GM12878 (cell line): ENCODE data around the gene KCNG1. TPM values are rescaled to one million over a fixed set of nuclear protein-coding genes. Genes with fewer than 3 reads are reported as not detected.

Experiments used
- ATAC-seq: fragments of 200-7000 bp; cut with Tn5 transposase; 3 replicates; pipeline ENCODE4 v1.9.1; 2020; ENCODE audit warnings: mild to moderate bottlenecking, moderate library complexity
- BruUV-seq: library from RNA; stranded (reverse); fragments of 400-500 nt; replicated peaks from 2 replicates; lab custom pipeline; 2021; lab: Mats Ljungman, UMichigan
- CTCF ChIA-PET: fragments of 300-600 bp; sonication (Branson Sonifier 250); formaldehyde crosslinking; extraction: SDS; loops from one replicate; lab custom pipeline; 2021; ENCODE audit warnings: inconsistent platforms; lab: Yijun Ruan, JAX
- POLR2A ChIA-PET: fragments of 350-600 bp; formaldehyde crosslinking; extraction: SDS; loops from one replicate; lab custom pipeline; 2021; ENCODE audit warnings: inconsistent platforms; lab: Charles Lee
- RAD21 ChIA-PET: fragments of 300-600 bp; sonication (Branson Sonifier 250); formaldehyde crosslinking; loops from one replicate; lab custom pipeline; 2023; ENCODE audit warnings: antibody characterized with exemption; ENCODE audit not compliant: unreplicated experiment; lab: Charles Lee
- SMC1A ChIA-PET: fragments of 300-600 bp; sonication (Branson Sonifier 250); formaldehyde crosslinking; loops from one replicate; lab custom pipeline; 2023; ENCODE audit not compliant: unreplicated experiment, uncharacterized antibody; lab: Charles Lee
- DNase-seq: peaks from one replicate; pipeline ENCODE4 v3.0.0-alpha.2; 2011; ENCODE audit warnings: low read depth, low spot score
- FAIRE-seq: peaks from 3 replicates; lab custom pipeline; 2011; peaks lifted over from hg19 to GRCh38; lab: Jason Lieb, UNC
- H2AFZ ChIP-seq: 2 replicates; pipeline ENCODE4 v1.6.0; 2011; ENCODE audit warnings: low read depth, low read length, control low read depth; ENCODE audit not compliant: control insufficient read depth
- H3K27ac ChIP-seq: 2 replicates; pipeline ENCODE4 v1.5.1; 2011; ENCODE audit warnings: control low read depth; ENCODE audit not compliant: control insufficient read depth, insufficient read depth
- H3K27me3 ChIP-seq, 2 experiments: replicated peaks in 1 of 2; 2 replicates each; pipeline versions ENCODE4 v1.6.0 to v1.6.1; 2011; ENCODE audit warnings: low read length in 1 of 2; ENCODE audit not compliant: control insufficient read depth in 2 of 2, insufficient read depth in 2 of 2
- H3K36me3 ChIP-seq, 2 experiments: 2 replicates each; pipeline ENCODE4 v1.5.1; 2011; ENCODE audit warnings: low read length in 1 of 2; ENCODE audit not compliant: control insufficient read depth in 2 of 2, insufficient read depth in 2 of 2
- H3K4me1 ChIP-seq: 2 replicates; pipeline ENCODE4 v1.6.1; 2011; ENCODE audit warnings: mild to moderate bottlenecking, low read length, moderate library complexity, mixed read lengths; ENCODE audit not compliant: control insufficient read depth, insufficient read depth
- H3K4me2 ChIP-seq: 2 replicates; pipeline ENCODE4 v1.6.0; 2011; ENCODE audit warnings: control low read depth; ENCODE audit not compliant: control insufficient read depth, insufficient read depth
- H3K4me3 ChIP-seq: fragments of 200-600 bp; sonication (generic); 2 replicates; pipeline ENCODE4 v1.5.1; 2016
- H3K79me2 ChIP-seq: 2 replicates; pipeline ENCODE4 v1.6.0; 2011; ENCODE audit warnings: low read length; ENCODE audit not compliant: control insufficient read depth, insufficient read depth
- H3K9ac ChIP-seq: 2 replicates; pipeline ENCODE4 v1.8.0; 2011; ENCODE audit warnings: low read length, control low read depth, mixed read lengths; ENCODE audit not compliant: control insufficient read depth, insufficient read depth
- H3K9me3 ChIP-seq: replicated peaks from 3 replicates; pipeline ENCODE4 v1.5.1; 2011; ENCODE audit warnings: mild to moderate bottlenecking, low read length; ENCODE audit not compliant: control insufficient read depth, insufficient read depth
- H4K20me1 ChIP-seq: 2 replicates; pipeline ENCODE4 v1.6.0; 2011; ENCODE audit not compliant: control insufficient read depth, insufficient read depth
- CHD2 ChIP-seq: IDR thresholded peaks from 2 replicates; pipeline ENCODE4 v1.6.1; 2011; ENCODE audit warnings: low read depth, low read length, improper control_type of control experiment, borderline replicate concordance
- ZNF207 ChIP-seq: fragments of 450-650 bp; IDR thresholded peaks from 2 replicates; pipeline ENCODE4 v1.6.1; 2014; ENCODE audit warnings: antibody characterized with exemption, mild to moderate bottlenecking, borderline replicate concordance
- WGBS: methylation state at CpG from one replicate; pipeline ENCODE4 v1.1.6; 2016; ENCODE audit warnings: low lambda C conversion rate; ENCODE audit not compliant: insufficient replicate concordance, insufficient coverage; ENCODE audit errors: missing lambda C conversion rate; 5-methylcytosine and 5-hydroxymethylcytosine counted together
- in situ Hi-C: fragments of 300-500 bp; cut with MboI; formaldehyde crosslinking; loops from 9 replicates; pipeline ENCODE4 v1.14.3; 2018; ENCODE audit warnings: mixed read lengths
- intact Hi-C: fragments of 100-400 bp; cut with micrococcal nuclease; formaldehyde crosslinking; loops from one replicate; pipeline ENCODE4 v1.14.2; 2022; ENCODE audit not compliant: unreplicated experiment
- polyA plus RNA-seq, 11 experiments: library from polyadenylated mRNA; depleted of rRNA in 4 of 11; unstranded in 6 of 11; stranded (reverse) in 5 of 11; fragments of >200 nt; fragmentation: Nextera tagmentation in 4 of 11; fragmentation: Illumina TruSeq in 1 of 11; extraction: Ambion mirVana in 4 of 11; extraction: Trizol in 1 of 11; gene quantifications; 1 replicate in 1 of 11; 2 replicates in 10 of 11; pipeline versions ENCODE4 v1.2.1 to v1.2.3, GENCODE V29; 2011 to 2016; ENCODE audit warnings: inconsistent platforms in 2 of 11, missing spikeins in 2 of 11, low read depth in 1 of 11
- total RNA-seq, 4 experiments: library from RNA; depleted of rRNA in 3 of 4; stranded (reverse); fragments of >200 nt in 3 of 4; fragmentation: Illumina TruSeq in 1 of 4; extraction: Trizol in 1 of 4; gene quantifications; 2 replicates each; pipeline versions ENCODE4 v1.2.1 to v1.2.3, GENCODE V29; 2013 to 2021
- TF ChIP-seq, protein P1 (sequence below): fragments of 450-650 bp; IDR thresholded peaks from 2 replicates; pipeline ENCODE4 v1.6.1; 2016; ENCODE audit warnings: mild to moderate bottlenecking, moderate library complexity, borderline replicate concordance
- TF ChIP-seq, protein P2 (sequence below): fragments of 450-650 bp; IDR thresholded peaks from 2 replicates; pipeline ENCODE4 v1.6.1; 2016; ENCODE audit warnings: mild to moderate bottlenecking

The KCNG1 gene
- total and polyA plus RNA-seq, 10 of the 15 experiments (the other 5 are each of a cell fraction or from before 2014, with no cell fraction given) = not detected

DNA sequence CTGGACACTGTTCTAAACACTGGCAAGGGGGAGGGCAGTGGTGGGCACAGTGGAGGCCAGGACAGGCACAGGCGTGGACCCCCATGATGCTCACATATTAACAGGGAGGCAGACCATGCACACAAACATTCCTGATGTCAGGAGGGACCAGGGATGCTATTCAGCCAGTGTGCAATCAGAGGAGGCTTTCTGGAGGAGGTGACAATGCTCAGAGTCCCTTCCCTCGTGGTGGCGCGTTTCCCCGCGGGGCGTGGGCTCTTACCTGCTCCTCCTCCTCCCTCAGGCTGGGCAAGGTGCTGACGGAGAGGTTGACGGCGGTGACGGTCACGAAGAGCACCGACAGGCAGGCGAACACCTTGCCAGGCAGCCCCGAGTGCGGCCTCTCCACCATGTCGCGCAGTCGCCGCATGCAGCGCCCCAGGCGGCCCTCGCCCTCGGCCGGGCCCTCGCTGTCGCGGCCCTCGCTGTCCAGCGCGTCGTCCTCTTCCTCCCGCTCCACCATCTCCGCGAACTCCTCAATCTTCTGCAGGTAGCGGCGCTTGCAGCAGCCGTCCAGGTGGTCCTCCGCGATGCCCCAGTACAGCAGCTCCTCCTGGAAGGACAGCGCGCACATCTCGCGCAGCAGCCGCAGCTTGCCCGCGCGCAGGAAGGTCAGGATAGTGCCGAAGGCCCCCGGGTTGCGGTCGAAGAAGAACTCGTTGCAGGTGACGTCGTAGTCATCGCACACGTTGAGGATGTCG lies 13.4 kb downstream of the KCNG1 start:
- no peak overlapping the region for H3K27ac ChIP-seq
- no peaks in the 10 kb centered on the region for H3K36me3 ChIP-seq
- 84% methylated on average over 58 of the region's 58 CpGs for WGBS
- TF ChIP-seq, protein P1, sequence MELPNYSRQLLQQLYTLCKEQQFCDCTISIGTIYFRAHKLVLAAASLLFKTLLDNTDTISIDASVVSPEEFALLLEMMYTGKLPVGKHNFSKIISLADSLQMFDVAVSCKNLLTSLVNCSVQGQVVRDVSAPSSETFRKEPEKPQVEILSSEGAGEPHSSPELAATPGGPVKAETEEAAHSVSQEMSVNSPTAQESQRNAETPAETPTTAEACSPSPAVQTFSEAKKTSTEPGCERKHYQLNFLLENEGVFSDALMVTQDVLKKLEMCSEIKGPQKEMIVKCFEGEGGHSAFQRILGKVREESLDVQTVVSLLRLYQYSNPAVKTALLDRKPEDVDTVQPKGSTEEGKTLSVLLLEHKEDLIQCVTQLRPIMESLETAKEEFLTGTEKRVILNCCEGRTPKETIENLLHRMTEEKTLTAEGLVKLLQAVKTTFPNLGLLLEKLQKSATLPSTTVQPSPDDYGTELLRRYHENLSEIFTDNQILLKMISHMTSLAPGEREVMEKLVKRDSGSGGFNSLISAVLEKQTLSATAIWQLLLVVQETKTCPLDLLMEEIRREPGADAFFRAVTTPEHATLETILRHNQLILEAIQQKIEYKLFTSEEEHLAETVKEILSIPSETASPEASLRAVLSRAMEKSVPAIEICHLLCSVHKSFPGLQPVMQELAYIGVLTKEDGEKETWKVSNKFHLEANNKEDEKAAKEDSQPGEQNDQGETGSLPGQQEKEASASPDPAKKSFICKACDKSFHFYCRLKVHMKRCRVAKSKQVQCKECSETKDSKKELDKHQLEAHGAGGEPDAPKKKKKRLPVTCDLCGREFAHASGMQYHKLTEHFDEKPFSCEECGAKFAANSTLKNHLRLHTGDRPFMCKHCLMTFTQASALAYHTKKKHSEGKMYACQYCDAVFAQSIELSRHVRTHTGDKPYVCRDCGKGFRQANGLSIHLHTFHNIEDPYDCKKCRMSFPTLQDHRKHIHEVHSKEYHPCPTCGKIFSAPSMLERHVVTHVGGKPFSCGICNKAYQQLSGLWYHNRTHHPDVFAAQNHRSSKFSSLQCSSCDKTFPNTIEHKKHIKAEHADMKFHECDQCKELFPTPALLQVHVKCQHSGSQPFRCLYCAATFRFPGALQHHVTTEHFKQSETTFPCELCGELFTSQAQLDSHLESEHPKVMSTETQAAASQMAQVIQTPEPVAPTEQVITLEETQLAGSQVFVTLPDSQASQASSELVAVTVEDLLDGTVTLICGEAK = no peak
- TF ChIP-seq ZNF207 (no peak), CHD2 (no peak)
- TF ChIP-seq, protein P2, sequence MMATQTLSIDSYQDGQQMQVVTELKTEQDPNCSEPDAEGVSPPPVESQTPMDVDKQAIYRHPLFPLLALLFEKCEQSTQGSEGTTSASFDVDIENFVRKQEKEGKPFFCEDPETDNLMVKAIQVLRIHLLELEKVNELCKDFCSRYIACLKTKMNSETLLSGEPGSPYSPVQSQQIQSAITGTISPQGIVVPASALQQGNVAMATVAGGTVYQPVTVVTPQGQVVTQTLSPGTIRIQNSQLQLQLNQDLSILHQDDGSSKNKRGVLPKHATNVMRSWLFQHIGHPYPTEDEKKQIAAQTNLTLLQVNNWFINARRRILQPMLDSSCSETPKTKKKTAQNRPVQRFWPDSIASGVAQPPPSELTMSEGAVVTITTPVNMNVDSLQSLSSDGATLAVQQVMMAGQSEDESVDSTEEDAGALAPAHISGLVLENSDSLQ = no peak
- no peaks in the 10 kb centered on the region for H3K9me3 ChIP-seq
- no peak overlapping the region for H3K4me2 ChIP-seq
- intact Hi-C loops (no loop called here), in situ Hi-C loops (no loop called here)
- BruUV-seq = no TSS peak
- POLR2A ChIA-PET = no interaction called here
- H3K9ac ChIP-seq = no peak overlapping the region
- H2AFZ ChIP-seq = no peak overlapping the region
- no peak for FAIRE-seq
- H3K4me1 ChIP-seq = no peaks in the 10 kb centered on the region
- no peak for ATAC-seq
- DNase-seq = no peak
- H3K4me3 ChIP-seq = no peak overlapping the region
- H4K20me1 ChIP-seq = no peaks in the 10 kb centered on the region
- RAD21 ChIA-PET = no interaction called here
- SMC1A ChIA-PET = no interaction called here
- CTCF ChIA-PET = no interaction called here
- peaks cover 2 to 3% of the 10 kb centered on the region in 2 experiments; a peak in 1 of 4 replicates for H3K27me3 ChIP-seq
- no peaks in the 10 kb centered on the region for H3K79me2 ChIP-seq
